GM21717 (cell line): Measurements from ENCODE around the gene RSRC2.

Experiments
- ATAC-seq: cut with Tn5 transposase; IDR thresholded peaks from one replicate; pipeline ENCODE4 v1.9.1; 2021; ENCODE audit warnings: mild to moderate bottlenecking, moderate library complexity; ENCODE audit not compliant: unreplicated experiment

The RSRC2 gene

DNA sequence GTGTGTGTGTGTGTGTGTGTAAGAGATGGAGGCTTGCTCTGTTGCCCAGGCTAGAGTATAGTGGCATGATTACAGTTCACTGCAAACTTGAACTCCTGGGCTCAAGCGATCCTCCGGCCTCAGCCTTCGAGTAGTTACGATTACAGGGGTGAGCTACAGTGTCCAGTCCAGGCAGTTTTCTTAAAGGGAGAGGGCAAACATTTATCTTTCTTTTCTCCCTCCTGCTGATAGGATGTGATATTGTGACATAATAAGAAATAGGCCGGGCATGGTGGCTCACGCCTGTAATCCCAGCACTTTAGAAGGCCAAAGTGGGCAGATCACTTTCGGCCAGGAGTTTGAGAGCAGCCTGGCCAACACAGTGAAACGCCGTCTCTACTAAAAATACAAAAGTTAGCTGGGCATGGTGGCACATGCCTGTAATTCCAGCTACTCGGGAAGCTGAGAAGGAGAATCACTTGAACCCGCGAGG, 72.5 kb downstream of the RSRC2 start:
- ATAC-seq: no peak
